Measurements from ENCODE around the gene CACNA1S. TPM values are rescaled to one million over a fixed set of nuclear protein-coding genes. Genes with fewer than 3 reads are reported as not detected.

CACNA1S gene
- total RNA-seq, 2 donors from 2014 or later: not detected

- Histone ChIP-seq H3K4me3 (no peak overlapping the region), H3K27me3 (replicated peaks; ENCODE audit: insufficient read depth) (no peaks in the 10 kb centered on the region), H3K27ac (peak overlapping the region; percentile 54 to 57), H3K9me3 (no peaks in the 10 kb centered on the region), H3K4me1 (ENCODE audit: control insufficient read depth in 1 of 2, low read depth in 2 of 2) (peaks cover 9 to 18% of the 10 kb centered on the region in 2 donors), H3K36me3 (peaks cover 24% of the 10 kb centered on the region)
- DNase-seq (ENCODE audit: low spot score): no peak
- no peak for TF ChIP-seq CTCF (IDR thresholded peaks at IDR 0.05)
- no peak for ATAC-seq (ENCODE audit: insufficient number of reproducible peaks, low FRiP score, low read depth)
These were observed 24.3 kb upstream of the CACNA1S start for GRCh38 chr1:201136355-201137023.

GRCh38 chr1:201134405-201134804 lies 22.2 kb upstream of the CACNA1S start:
- peaks cover 9 to 18% of the 10 kb centered on the region in 2 donors for H3K4me1 ChIP-seq (ENCODE audit: control insufficient read depth in 1 of 2, low read depth in 2 of 2)
- no peak overlapping the region for H3K4me3 ChIP-seq
- no peak for TF ChIP-seq CTCF (IDR thresholded peaks at IDR 0.05)
- H3K27me3 ChIP-seq (replicated peaks; ENCODE audit: insufficient read depth): no peaks in the 10 kb centered on the region
- no peaks in the 10 kb centered on the region for H3K9me3 ChIP-seq
- H3K27ac ChIP-seq: no peak overlapping the region
- peaks cover 18% of the 10 kb centered on the region for H3K36me3 ChIP-seq
- ATAC-seq (ENCODE audit: insufficient number of reproducible peaks, low FRiP score, low read depth) (no peak), DNase-seq (ENCODE audit: low spot score) (no peak)

GRCh38 chr1:201131398-201131797 lies 19.2 kb upstream of the CACNA1S start:
- Histone ChIP-seq H3K27me3 (replicated peaks; ENCODE audit: insufficient read depth) (no peaks in the 10 kb centered on the region), H3K4me1 (ENCODE audit: control insufficient read depth in 1 of 2, low read depth in 2 of 2) (no peaks in the 10 kb centered on the region), H3K36me3 (peaks cover 18% of the 10 kb centered on the region), H3K27ac (no peak overlapping the region), H3K9me3 (no peaks in the 10 kb centered on the region), H3K4me3 (no peak overlapping the region)
- ATAC-seq (ENCODE audit: insufficient number of reproducible peaks, low FRiP score, low read depth): no peak
- no peak for DNase-seq (ENCODE audit: low spot score)
- no peak for TF ChIP-seq CTCF (IDR thresholded peaks at IDR 0.05)

- Histone ChIP-seq H3K4me3 (no peak overlapping the region), H3K9me3 (no peaks in the 10 kb centered on the region), H3K36me3 (peaks cover under 1% of the 10 kb centered on the region), H3K27ac (no peak overlapping the region), H3K27me3 (replicated peaks; ENCODE audit: insufficient read depth) (no peaks in the 10 kb centered on the region), H3K4me1 (ENCODE audit: control insufficient read depth in 1 of 2, low read depth in 2 of 2) (no peaks in the 10 kb centered on the region)
- no peak for ATAC-seq (ENCODE audit: insufficient number of reproducible peaks, low FRiP score, low read depth)
- DNase-seq (ENCODE audit: low spot score): no peak
- TF ChIP-seq CTCF (IDR thresholded peaks at IDR 0.05): no peak
These were observed 16.7 kb upstream of the CACNA1S start for GRCh38 chr1:201128962-201129361.

- DNase-seq (ENCODE audit: low spot score) (no peak), ATAC-seq (ENCODE audit: insufficient number of reproducible peaks, low FRiP score, low read depth) (no peak)
- Histone ChIP-seq H3K4me1 (ENCODE audit: control insufficient read depth in 1 of 2, low read depth in 2 of 2) (no peaks in the 10 kb centered on the region), H3K4me3 (no peak overlapping the region), H3K27me3 (replicated peaks; ENCODE audit: insufficient read depth) (no peaks in the 10 kb centered on the region), H3K27ac (no peak overlapping the region), H3K9me3 (no peaks in the 10 kb centered on the region), H3K36me3 (no peaks in the 10 kb centered on the region)
- no peak for TF ChIP-seq CTCF (IDR thresholded peaks at IDR 0.05)
These were observed 16.2 kb upstream of the CACNA1S start for GRCh38 chr1:201128476-201128875.

All from thoracic aorta (tissue), 2 donors.